IMR-90 (cell line): ENCODE results near the gene CHPF. TPM values are rescaled to one million over a fixed set of nuclear protein-coding genes. Genes with fewer than 3 reads are reported as not detected.

Experiments
- ATAC-seq: fragments of 200-7000 bp; cut with Tn5 transposase; 2 replicates; pipeline ENCODE4 v1.9.1; 2020; ENCODE audit warnings: low read depth, mild to moderate bottlenecking, moderate library complexity
- BruUV-seq: library from RNA; stranded (reverse); fragments of 400-500 nt; replicated peaks from 2 replicates; lab custom pipeline; 2021; lab: Mats Ljungman, UMichigan
- CTCF ChIA-PET: fragments of 300-600 bp; formaldehyde crosslinking; extraction: SDS; loops from one replicate; lab custom pipeline; 2021; ENCODE audit warnings: antibody characterized with exemption; lab: Yijun Ruan, JAX
- POLR2A ChIA-PET: fragments of 300-600 bp; sonication (Branson Sonifier 250); formaldehyde crosslinking; loops from one replicate; lab custom pipeline; 2022; ENCODE audit warnings: antibody characterized with exemption; ENCODE audit not compliant: unreplicated experiment; lab: Charles Lee
- DNase-seq: peaks from one replicate; pipeline ENCODE4 v3.0.0; 2013
- H2AFZ ChIP-seq: replicated peaks from 2 replicates; pipeline ENCODE3; 2013; ENCODE audit warnings: low read length, mild to moderate bottlenecking; ENCODE audit not compliant: poor library complexity
- H2AK5ac ChIP-seq: 2 replicates; pipeline ENCODE4 v1.6.1; 2013; ENCODE audit warnings: low read depth, low read length, inconsistent platforms
- H2AK9ac ChIP-seq: replicated peaks from 2 replicates; pipeline ENCODE3; 2013; ENCODE audit warnings: mild to moderate bottlenecking, low read depth, low read length, moderate library complexity; ENCODE audit not compliant: poor library complexity
- H2BK120ac ChIP-seq: 2 replicates; pipeline ENCODE4 v1.6.1; 2013; ENCODE audit warnings: low read depth, low read length, inconsistent platforms
- H2BK15ac ChIP-seq: 3 replicates; pipeline ENCODE4 v1.6.1; 2013; ENCODE audit warnings: low read depth, low read length, inconsistent platforms
- H2BK20ac ChIP-seq: 2 replicates; pipeline ENCODE4 v1.6.1; 2013; ENCODE audit warnings: low read depth, mild to moderate bottlenecking, inconsistent platforms, low read length, moderate library complexity
- H2BK5ac ChIP-seq: 2 replicates; pipeline ENCODE4 v1.6.1; 2013; ENCODE audit warnings: mild to moderate bottlenecking, low read depth, low read length, inconsistent platforms; ENCODE audit not compliant: poor library complexity, severe bottlenecking
- H3K14ac ChIP-seq: replicated peaks from 2 replicates; pipeline ENCODE4 v1.6.1; 2013; ENCODE audit warnings: low read depth, low read length, inconsistent platforms
- H3K18ac ChIP-seq: 2 replicates; pipeline ENCODE4 v1.6.1; 2013; ENCODE audit warnings: low read depth, low read length, control low read depth
- H3K23ac ChIP-seq: 2 replicates; pipeline ENCODE4 v1.6.1; 2013; ENCODE audit warnings: low read depth, low read length, inconsistent platforms
- H3K27ac ChIP-seq: 2 replicates; pipeline ENCODE4 v1.5.1; 2013; ENCODE audit warnings: mild to moderate bottlenecking, control low read depth, low read length; ENCODE audit not compliant: insufficient read depth
- H3K27me3 ChIP-seq: 2 replicates; pipeline ENCODE4 v1.6.1; 2013; ENCODE audit warnings: low read length; ENCODE audit not compliant: control insufficient read depth, insufficient read depth
- H3K36me3 ChIP-seq: 2 replicates; pipeline ENCODE4 v1.6.1; 2013; ENCODE audit warnings: low read length, mixed read lengths; ENCODE audit not compliant: control insufficient read depth, insufficient read depth
- H3K4ac ChIP-seq: 2 replicates; pipeline ENCODE4 v1.6.1; 2013; ENCODE audit warnings: low read depth, low read length, inconsistent platforms
- H3K4me1 ChIP-seq: 2 replicates; pipeline ENCODE4 v1.6.1; 2013; ENCODE audit warnings: low read length, mixed read lengths; ENCODE audit not compliant: control insufficient read depth, insufficient read depth
- H3K4me2 ChIP-seq: 2 replicates; pipeline ENCODE4 v1.6.1; 2013; ENCODE audit warnings: low read depth, mild to moderate bottlenecking, control low read depth, low read length, moderate library complexity
- H3K4me3 ChIP-seq: 2 replicates; pipeline ENCODE4 v1.5.1; 2013; ENCODE audit warnings: low read depth, mild to moderate bottlenecking, control low read depth, low read length, moderate library complexity; ENCODE audit not compliant: insufficient read depth
- H3K56ac ChIP-seq: 2 replicates; pipeline ENCODE4 v1.6.1; 2013; ENCODE audit warnings: low read length, inconsistent platforms; ENCODE audit not compliant: insufficient read depth; ENCODE audit errors: extremely low read depth
- H3K79me1 ChIP-seq, 2 experiments: 2 replicates each; pipeline ENCODE4 v1.6.1; 2013; ENCODE audit warnings: low read length in 2 of 2, inconsistent platforms in 1 of 2, low read depth in 1 of 2
- H3K9ac ChIP-seq: 2 replicates; pipeline ENCODE4 v1.6.1; 2013; ENCODE audit warnings: low read depth, low read length, control low read depth
- H3K9me1 ChIP-seq: 2 replicates; pipeline ENCODE4 v1.6.1; 2013; ENCODE audit warnings: low read length, inconsistent platforms; ENCODE audit not compliant: insufficient read depth
- H3K9me3 ChIP-seq: 2 replicates; pipeline ENCODE4 v1.6.1; 2013; ENCODE audit warnings: low read length; ENCODE audit not compliant: control insufficient read depth, insufficient read depth
- H4K20me1 ChIP-seq: 2 replicates; pipeline ENCODE4 v1.6.1; 2013; ENCODE audit warnings: low read length, inconsistent platforms; ENCODE audit not compliant: insufficient read depth
- H4K5ac ChIP-seq: 2 replicates; pipeline ENCODE4 v1.6.1; 2013; ENCODE audit warnings: mild to moderate bottlenecking, low read depth, low read length, control low read depth
- H4K8ac ChIP-seq, 2 experiments: 2 replicates each; pipeline ENCODE4 v1.6.1; 2013; ENCODE audit warnings: low read depth in 2 of 2, low read length in 2 of 2, control low read depth in 1 of 2, inconsistent platforms in 1 of 2
- H4K91ac ChIP-seq: 2 replicates; pipeline ENCODE4 v1.6.1; 2013; ENCODE audit warnings: low read depth, low read length, inconsistent platforms; ENCODE audit not compliant: insufficient read depth
- BHLHE40 ChIP-seq: fragments of 150-350 bp; IDR thresholded peaks from 2 replicates; pipeline ENCODE4 v1.6.1; 2016; ENCODE audit warnings: mild to moderate bottlenecking, low read depth, low read length
- CHD1 ChIP-seq: IDR thresholded peaks from 2 replicates; pipeline ENCODE4 v1.6.1; 2012; ENCODE audit warnings: low read depth, low read length, improper control_type of control experiment
- CTCF ChIP-seq: conservative IDR thresholded peaks from 2 replicates; pipeline ENCODE4 v1.5.1; 2012; ENCODE audit warnings: mild to moderate bottlenecking, low read depth, low read length, improper control_type of control experiment
- ELK1 ChIP-seq: fragments of 150-350 bp; IDR thresholded peaks from 2 replicates; pipeline ENCODE4 v1.6.1; 2016; ENCODE audit warnings: low read depth, mild to moderate bottlenecking, low read length, moderate library complexity, borderline replicate concordance
- FOS ChIP-seq: fragments of 150-350 bp; IDR thresholded peaks from 2 replicates; pipeline ENCODE4 v1.6.1; 2016; ENCODE audit warnings: low read depth, low read length
- MAFK ChIP-seq: IDR thresholded peaks from 2 replicates; pipeline ENCODE4 v1.6.1; 2012; ENCODE audit warnings: low read depth, low read length, improper control_type of control experiment
- MXI1 ChIP-seq: IDR thresholded peaks from 2 replicates; pipeline ENCODE4 v1.6.1; 2012; ENCODE audit warnings: low read depth, mild to moderate bottlenecking, low read length, moderate library complexity, borderline replicate concordance
- POLR2A ChIP-seq: IDR thresholded peaks from 2 replicates; pipeline ENCODE4 v1.6.1; 2012; ENCODE audit warnings: mild to moderate bottlenecking, low read depth, low read length
- RAD21 ChIP-seq: IDR thresholded peaks from 2 replicates; pipeline ENCODE4 v1.6.1; 2012; ENCODE audit warnings: low read length, improper control_type of control experiment
- RCOR1 ChIP-seq: IDR thresholded peaks from 2 replicates; pipeline ENCODE4 v1.6.1; 2012; ENCODE audit warnings: mild to moderate bottlenecking, low read length, improper control_type of control experiment; ENCODE audit not compliant: insufficient replicate concordance
- SMC3 ChIP-seq: fragments of 150-350 bp; IDR thresholded peaks from 2 replicates; pipeline ENCODE4 v1.6.1; 2016; ENCODE audit warnings: low read depth, mild to moderate bottlenecking, antibody characterized with exemption, low read length, moderate library complexity
- WGBS, 2 experiments: methylation state at CpG; one replicate each; pipeline versions ENCODE4 v1.1.5 to v1.1.7; 2013; ENCODE audit warnings: missing lambda C conversion rate in 2 of 2; ENCODE audit not compliant: insufficient read length in 1 of 2; ENCODE audit errors: extremely low coverage in 2 of 2; 5-methylcytosine and 5-hydroxymethylcytosine counted together
- dilution Hi-C: fragments of 300-500 bp; cut with HindIII; formaldehyde crosslinking; loops from one replicate; pipeline ENCODE4 v1.14.3; 2018; ENCODE audit warnings: low sequenced_read_pairs; ENCODE audit not compliant: unreplicated experiment
- in situ Hi-C: fragments of 300-500 bp; cut with MboI; formaldehyde crosslinking; loops from 3 replicates; pipeline ENCODE4 v1.14.3; 2019; ENCODE audit warnings: low sequenced_read_pairs, inconsistent platforms, mixed read lengths
- intact Hi-C: fragments of 100-400 bp; cut with micrococcal nuclease; formaldehyde crosslinking; loops from 2 replicates; pipeline ENCODE4 v1.10.0; 2022
- polyA plus RNA-seq, 3 experiments: library from polyadenylated mRNA; depleted of rRNA; stranded (reverse); fragments of >200 nt; gene quantifications; 2 replicates each; pipeline ENCODE4 v1.2.3, GENCODE V29; 2012; ENCODE audit warnings: low replicate concordance in 1 of 3
- total RNA-seq: library from RNA; depleted of rRNA; stranded (reverse); fragments of >200 nt; gene quantifications from 2 replicates; pipeline ENCODE4 v1.2.3, GENCODE V29; 2012

CHPF gene
- total and polyA plus RNA-seq, 2 of the 4 experiments (the other 2 are of a cell fraction) = 24.0 to 115 TPM

- POLR2A ChIA-PET = no interaction called here
- no peaks in the 10 kb centered on the region for H3K9me1 ChIP-seq
- dilution Hi-C loops (no loop called here), in situ Hi-C loops (no loop called here), intact Hi-C loops (loop anchor here (5.0 kb wide), 1 partner anchor 68 kb away; no protein-coding TSS in a partner anchor)
- CTCF ChIA-PET = interaction anchor here (2.1 kb wide), 1 partner anchor 122 kb away, joined by 5 read pairs; no protein-coding TSS in a partner anchor
- no peak overlapping the region for H2BK20ac ChIP-seq
- H3K56ac ChIP-seq = no peak overlapping the region
- H3K79me1 ChIP-seq = no peaks in the 10 kb centered on the region
- H4K8ac ChIP-seq = no peak overlapping the region
- DNase-seq = no peak
- no peak for ATAC-seq
- no peak overlapping the region for H4K5ac ChIP-seq
- TF ChIP-seq CHD1 (no peak), BHLHE40 (no peak), MXI1 (no peak), POLR2A (no peak), ELK1 (no peak), SMC3 (no peak), MAFK (no peak), CTCF (no peak), RCOR1 (no peak), RAD21 (no peak), FOS (no peak)
- H4K20me1 ChIP-seq = no peaks in the 10 kb centered on the region; the same call in 1 of the 2 replicates
- no peak overlapping the region for H3K23ac ChIP-seq
- H2AK9ac ChIP-seq = no peak overlapping the region
- H2AK5ac ChIP-seq = no peak overlapping the region
- H3K27ac ChIP-seq = no peak overlapping the region
- WGBS, 2 experiments = no CpG with 5 or more reads among the region's 2 CpGs
- peaks cover 44% of the 10 kb centered on the region for H3K27me3 ChIP-seq
- H3K4me2 ChIP-seq = no peak overlapping the region
- no peaks in the 10 kb centered on the region for H3K9me3 ChIP-seq
- H2BK15ac ChIP-seq = no peak overlapping the region
- H3K4ac ChIP-seq = no peak overlapping the region
- H2BK120ac ChIP-seq = no peak overlapping the region
- H3K14ac ChIP-seq = no peak overlapping the region
- H2BK5ac ChIP-seq = no peak overlapping the region
- BruUV-seq = no TSS peak
- no peak overlapping the region for H2AFZ ChIP-seq
- no peak overlapping the region for H3K18ac ChIP-seq
- no peak overlapping the region for H3K9ac ChIP-seq
- H3K36me3 ChIP-seq = no peaks in the 10 kb centered on the region
- H3K4me3 ChIP-seq = no peak overlapping the region
- H3K4me1 ChIP-seq = peaks cover 16% of the 10 kb centered on the region
- no peak overlapping the region for H4K91ac ChIP-seq
These were observed 18.8 kb downstream of the CHPF start for GRCh38 chr2:219524817-219525216.
